ENCODE measurements around the gene PLPPR1.

DNA sequence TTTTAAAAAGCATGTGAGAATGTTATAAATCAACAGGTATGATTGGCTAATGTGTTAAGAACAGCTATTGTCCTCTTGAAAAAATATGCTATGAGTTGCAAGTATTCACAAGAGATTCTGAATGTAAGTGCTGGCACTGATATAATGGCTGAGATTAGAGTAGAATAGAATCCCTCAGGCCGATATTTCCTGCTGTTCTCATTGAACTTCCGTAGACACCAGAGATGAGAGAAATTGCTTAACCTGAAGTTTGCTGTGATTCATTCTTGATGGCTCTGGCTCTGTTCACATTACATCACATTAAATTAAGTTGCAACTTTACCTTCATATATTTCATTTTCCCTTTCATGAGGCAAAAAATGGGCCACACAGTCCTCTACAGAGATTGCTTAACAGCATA lies 241.8 kb downstream of the PLPPR1 start:
- TF ChIP-seq, protein P1, sequence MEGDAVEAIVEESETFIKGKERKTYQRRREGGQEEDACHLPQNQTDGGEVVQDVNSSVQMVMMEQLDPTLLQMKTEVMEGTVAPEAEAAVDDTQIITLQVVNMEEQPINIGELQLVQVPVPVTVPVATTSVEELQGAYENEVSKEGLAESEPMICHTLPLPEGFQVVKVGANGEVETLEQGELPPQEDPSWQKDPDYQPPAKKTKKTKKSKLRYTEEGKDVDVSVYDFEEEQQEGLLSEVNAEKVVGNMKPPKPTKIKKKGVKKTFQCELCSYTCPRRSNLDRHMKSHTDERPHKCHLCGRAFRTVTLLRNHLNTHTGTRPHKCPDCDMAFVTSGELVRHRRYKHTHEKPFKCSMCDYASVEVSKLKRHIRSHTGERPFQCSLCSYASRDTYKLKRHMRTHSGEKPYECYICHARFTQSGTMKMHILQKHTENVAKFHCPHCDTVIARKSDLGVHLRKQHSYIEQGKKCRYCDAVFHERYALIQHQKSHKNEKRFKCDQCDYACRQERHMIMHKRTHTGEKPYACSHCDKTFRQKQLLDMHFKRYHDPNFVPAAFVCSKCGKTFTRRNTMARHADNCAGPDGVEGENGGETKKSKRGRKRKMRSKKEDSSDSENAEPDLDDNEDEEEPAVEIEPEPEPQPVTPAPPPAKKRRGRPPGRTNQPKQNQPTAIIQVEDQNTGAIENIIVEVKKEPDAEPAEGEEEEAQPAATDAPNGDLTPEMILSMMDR (IDR thresholded peaks at IDR 0.05), result no peak
- no peak for TF ChIP-seq POLR2A (IDR thresholded peaks at IDR 0.05)
